Medulla oblongata (tissue), 1 donor: ENCODE measurements around the gene RDH13.

ENCODE experiments used
- DNase-seq: peaks from one replicate; pipeline ENCODE4 v3.0.0-alpha.2; 2015; ENCODE audit errors: extremely low spot score

The RDH13 gene

GRCh38 chr19:55091955-55092354, 29.0 kb upstream of the RDH13 start:
- DNase-seq = no peak

- DNase-seq = no peak
These were observed 28.4 kb upstream of the RDH13 start for GRCh38 chr19:55091126-55091910.

- no peak for DNase-seq
These were observed 27.6 kb upstream of the RDH13 start for GRCh38 chr19:55090564-55090963.

GRCh38 chr19:55089342-55089944, 26.5 kb upstream of the RDH13 start:
- DNase-seq = no peak

- peak; percentile 71 for DNase-seq
These were observed 25.8 kb upstream of the RDH13 start for GRCh38 chr19:55088543-55089341.

GRCh38 chr19:55088021-55088451, 25.1 kb upstream of the RDH13 start:
- no peak for DNase-seq

GRCh38 chr19:55087542-55087901, 24.6 kb upstream of the RDH13 start:
- no peak for DNase-seq

- peak; percentile 78 for DNase-seq
These were observed 24.0 kb upstream of the RDH13 start for GRCh38 chr19:55086730-55087541.

- DNase-seq = no peak
These were observed 23.2 kb upstream of the RDH13 start for GRCh38 chr19:55085923-55086715.

- no peak for DNase-seq
These were observed 21.5 kb upstream of the RDH13 start for GRCh38 chr19:55084416-55084815.

- DNase-seq = no peak
These were observed 20.3 kb upstream of the RDH13 start for GRCh38 chr19:55083004-55083850.

GRCh38 chr19:55082020-55082851, 19.3 kb upstream of the RDH13 start:
- DNase-seq = no peak

GRCh38 chr19:55081770-55082019, 18.7 kb upstream of the RDH13 start:
- no peak for DNase-seq

- DNase-seq = no peak
These were observed 18.2 kb upstream of the RDH13 start for GRCh38 chr19:55080968-55081769.

GRCh38 chr19:55080121-55080967, 17.4 kb upstream of the RDH13 start:
- DNase-seq = no peak

GRCh38 chr19:55079400-55080038, 16.6 kb upstream of the RDH13 start:
- no peak for DNase-seq

- no peak for DNase-seq
These were observed 16.0 kb upstream of the RDH13 start for GRCh38 chr19:55078996-55079395.
